Measurements from ENCODE around the gene PAQR5.
"Not testable (repeated sequence)": the region's sequence is repeated elsewhere in the genome, so short reads cannot be mapped to it uniquely, and the experiment has no call there.

Gene PAQR5

GRCh38 chr15:69424001-69424400 is 125.3 kb downstream of the PAQR5 start:
- no peak for DNase-seq (ENCODE audit: low read depth)

GRCh38 chr15:69424748-69425413 is 126.2 kb downstream of the PAQR5 start:
- DNase-seq (ENCODE audit: low read depth) = no peak

- DNase-seq (ENCODE audit: low read depth) = no peak
Observed at GRCh38 chr15:69433831-69434230, 135.1 kb downstream of the PAQR5 start.

- DNase-seq (ENCODE audit: low read depth) = no peak
Observed at GRCh38 chr15:69434238-69434637, 135.5 kb downstream of the PAQR5 start.

GRCh38 chr15:69434679-69435078 is 136.0 kb downstream of the PAQR5 start:
- no peak for DNase-seq (ENCODE audit: low read depth)

- DNase-seq (ENCODE audit: low read depth) = no peak
Observed at GRCh38 chr15:69435985-69436384, 137.3 kb downstream of the PAQR5 start.

- DNase-seq (ENCODE audit: low read depth) = no peak
Observed at GRCh38 chr15:69436951-69437350, 138.2 kb downstream of the PAQR5 start.

GRCh38 chr15:69439623-69440022 is 140.9 kb downstream of the PAQR5 start:
- DNase-seq (ENCODE audit: low read depth) = no peak

- DNase-seq (ENCODE audit: low read depth) = no peak
Observed at GRCh38 chr15:69443032-69443611, 144.4 kb downstream of the PAQR5 start.

- no peak for DNase-seq (ENCODE audit: low read depth)
Observed at GRCh38 chr15:69444686-69445085, 146.0 kb downstream of the PAQR5 start.

- no peak for DNase-seq (ENCODE audit: low read depth)
Observed at GRCh38 chr15:69446953-69447352, 148.2 kb downstream of the PAQR5 start.

GRCh38 chr15:69450221-69450620 is 151.5 kb downstream of the PAQR5 start:
- DNase-seq (ENCODE audit: low read depth) = not testable (repeated sequence)

- peak; percentile 25 for DNase-seq (ENCODE audit: low read depth)
Observed at GRCh38 chr15:69450968-69451695, 152.4 kb downstream of the PAQR5 start.

- DNase-seq (ENCODE audit: low read depth) = peak; percentile 14
Observed at GRCh38 chr15:69451951-69452691, 153.4 kb downstream of the PAQR5 start.

- DNase-seq (ENCODE audit: low read depth) = peak; percentile 91
Observed at GRCh38 chr15:69452692-69453521, 154.2 kb downstream of the PAQR5 start, which contains the start of gene RPLP1. Gene RPLP1, plus strand, starts transcription at chr15:69452818. Its CDS starts 131 bp downstream, at chr15:69452949.

GRCh38 chr15:69454953-69455352 is 156.2 kb downstream of the PAQR5 start:
- DNase-seq (ENCODE audit: low read depth) = no peak

GRCh38 chr15:69456208-69457166 is 157.8 kb downstream of the PAQR5 start:
- DNase-seq (ENCODE audit: low read depth) = no peak
